Measurements from ENCODE around the gene RMND5B.

RMND5B gene

DNA sequence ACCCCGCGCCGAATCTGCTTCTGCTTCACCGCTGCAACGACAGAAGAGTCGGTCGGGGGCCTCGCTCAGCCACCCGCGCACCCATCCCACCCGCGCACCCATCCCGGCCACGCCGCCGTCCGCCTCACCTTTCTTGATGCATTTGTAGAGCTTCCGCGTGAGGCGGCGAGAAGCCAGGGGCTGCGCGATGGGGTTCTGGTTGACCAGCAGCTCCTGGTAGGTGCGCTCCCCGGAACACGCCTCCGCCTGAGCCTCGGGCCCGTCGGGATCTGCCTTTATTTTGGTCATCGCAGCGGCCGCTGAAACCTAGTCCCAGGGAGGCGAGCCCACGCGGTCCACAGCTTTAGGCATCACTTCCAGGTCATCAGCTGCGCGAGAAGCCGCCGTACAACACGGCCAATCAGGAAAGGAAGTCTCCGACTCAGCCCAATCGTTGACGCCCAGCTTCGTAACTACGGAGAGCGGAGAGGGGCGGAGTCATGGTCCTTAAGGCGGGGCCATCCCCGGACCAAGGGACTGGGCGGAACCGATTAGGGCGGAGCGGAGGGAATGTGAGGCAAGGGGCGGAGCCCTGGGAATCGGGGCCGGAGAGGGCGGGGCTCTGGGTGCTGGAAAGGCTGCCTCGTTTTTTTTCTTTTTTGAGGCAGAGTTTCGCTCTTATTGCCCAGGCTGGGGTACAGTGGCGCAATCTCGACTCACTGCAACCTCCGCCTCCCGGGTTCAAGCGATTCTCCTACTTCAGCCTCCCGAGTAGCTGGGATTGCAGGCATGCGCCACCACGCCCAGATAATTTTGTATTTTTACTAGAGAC lies 22.9 kb downstream of the RMND5B start, which contains the start of gene NHP2:
TSS of gene NHP2 (minus strand) at position 356 of the 811 bp plus-strand sequence. CDS start at position 288, 68 bp downstream.
- TF ChIP-seq, protein P1, sequence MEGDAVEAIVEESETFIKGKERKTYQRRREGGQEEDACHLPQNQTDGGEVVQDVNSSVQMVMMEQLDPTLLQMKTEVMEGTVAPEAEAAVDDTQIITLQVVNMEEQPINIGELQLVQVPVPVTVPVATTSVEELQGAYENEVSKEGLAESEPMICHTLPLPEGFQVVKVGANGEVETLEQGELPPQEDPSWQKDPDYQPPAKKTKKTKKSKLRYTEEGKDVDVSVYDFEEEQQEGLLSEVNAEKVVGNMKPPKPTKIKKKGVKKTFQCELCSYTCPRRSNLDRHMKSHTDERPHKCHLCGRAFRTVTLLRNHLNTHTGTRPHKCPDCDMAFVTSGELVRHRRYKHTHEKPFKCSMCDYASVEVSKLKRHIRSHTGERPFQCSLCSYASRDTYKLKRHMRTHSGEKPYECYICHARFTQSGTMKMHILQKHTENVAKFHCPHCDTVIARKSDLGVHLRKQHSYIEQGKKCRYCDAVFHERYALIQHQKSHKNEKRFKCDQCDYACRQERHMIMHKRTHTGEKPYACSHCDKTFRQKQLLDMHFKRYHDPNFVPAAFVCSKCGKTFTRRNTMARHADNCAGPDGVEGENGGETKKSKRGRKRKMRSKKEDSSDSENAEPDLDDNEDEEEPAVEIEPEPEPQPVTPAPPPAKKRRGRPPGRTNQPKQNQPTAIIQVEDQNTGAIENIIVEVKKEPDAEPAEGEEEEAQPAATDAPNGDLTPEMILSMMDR (IDR thresholded peaks at IDR 0.05) = no peak

DNA sequence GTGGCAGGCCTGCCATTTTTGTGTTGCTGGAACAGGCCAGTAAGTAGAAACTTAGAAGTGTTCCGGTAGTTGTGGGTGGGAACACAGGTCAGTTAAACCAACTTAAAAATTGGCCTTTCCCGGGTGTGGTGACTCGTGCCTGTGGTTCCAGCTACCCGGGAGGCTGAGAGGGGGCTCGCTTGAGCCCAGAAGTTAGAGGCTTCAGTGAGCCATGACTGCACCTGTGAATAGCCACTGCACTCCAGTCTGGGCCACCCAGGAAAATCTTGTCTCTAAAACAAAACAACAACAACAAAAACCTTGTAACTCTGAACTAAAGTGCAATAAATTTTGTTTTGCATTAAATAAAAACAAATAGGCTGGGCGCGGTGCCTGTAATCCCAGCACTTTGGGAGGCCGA lies 24.3 kb downstream of the RMND5B start:
- TF ChIP-seq, protein P1 (IDR thresholded peaks at IDR 0.05) = no peak

DNA sequence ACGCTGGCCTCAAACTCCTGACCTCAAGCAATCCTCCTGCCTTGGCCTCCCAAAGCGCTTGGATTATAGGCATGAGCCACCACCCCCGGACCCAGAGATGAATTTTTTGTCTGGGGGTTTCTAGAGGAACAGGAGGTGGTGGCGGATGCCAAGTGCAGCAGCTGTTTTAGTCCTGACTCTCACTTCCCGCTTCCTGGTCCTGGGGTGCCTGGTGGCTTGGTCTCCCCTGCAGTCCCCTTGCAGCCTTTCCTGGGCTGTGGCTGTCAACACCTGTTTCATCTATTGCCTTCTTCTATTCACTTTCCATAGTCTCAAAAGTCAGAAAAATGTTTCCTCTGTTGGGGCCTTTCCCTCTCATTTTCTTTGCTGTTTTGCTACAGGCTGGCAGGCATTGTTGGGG lies 29.4 kb downstream of the RMND5B start:
- TF ChIP-seq, protein P1 (IDR thresholded peaks at IDR 0.05) = no peak

DNA sequence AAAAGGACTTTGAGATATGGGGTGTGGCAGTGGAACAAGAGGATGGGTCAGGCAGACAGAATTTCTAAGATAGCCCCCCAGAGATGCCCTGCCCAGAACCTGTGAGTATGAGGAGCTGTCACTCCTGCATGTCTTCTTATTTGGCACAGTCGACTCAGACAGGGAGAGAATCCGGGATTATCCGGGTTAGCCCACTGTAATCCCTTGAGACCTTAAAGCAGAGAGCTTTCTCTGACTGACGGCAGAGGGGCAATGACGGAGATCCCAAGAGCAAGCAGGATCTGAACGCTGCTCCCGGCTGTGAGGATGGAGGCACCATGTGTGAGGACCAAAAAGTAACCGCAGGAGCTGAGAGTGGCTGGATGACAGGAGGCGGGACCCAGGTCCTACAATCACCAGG lies 31.7 kb downstream of the RMND5B start:
- TF ChIP-seq, protein P1 (IDR thresholded peaks at IDR 0.05) = no peak

DNA sequence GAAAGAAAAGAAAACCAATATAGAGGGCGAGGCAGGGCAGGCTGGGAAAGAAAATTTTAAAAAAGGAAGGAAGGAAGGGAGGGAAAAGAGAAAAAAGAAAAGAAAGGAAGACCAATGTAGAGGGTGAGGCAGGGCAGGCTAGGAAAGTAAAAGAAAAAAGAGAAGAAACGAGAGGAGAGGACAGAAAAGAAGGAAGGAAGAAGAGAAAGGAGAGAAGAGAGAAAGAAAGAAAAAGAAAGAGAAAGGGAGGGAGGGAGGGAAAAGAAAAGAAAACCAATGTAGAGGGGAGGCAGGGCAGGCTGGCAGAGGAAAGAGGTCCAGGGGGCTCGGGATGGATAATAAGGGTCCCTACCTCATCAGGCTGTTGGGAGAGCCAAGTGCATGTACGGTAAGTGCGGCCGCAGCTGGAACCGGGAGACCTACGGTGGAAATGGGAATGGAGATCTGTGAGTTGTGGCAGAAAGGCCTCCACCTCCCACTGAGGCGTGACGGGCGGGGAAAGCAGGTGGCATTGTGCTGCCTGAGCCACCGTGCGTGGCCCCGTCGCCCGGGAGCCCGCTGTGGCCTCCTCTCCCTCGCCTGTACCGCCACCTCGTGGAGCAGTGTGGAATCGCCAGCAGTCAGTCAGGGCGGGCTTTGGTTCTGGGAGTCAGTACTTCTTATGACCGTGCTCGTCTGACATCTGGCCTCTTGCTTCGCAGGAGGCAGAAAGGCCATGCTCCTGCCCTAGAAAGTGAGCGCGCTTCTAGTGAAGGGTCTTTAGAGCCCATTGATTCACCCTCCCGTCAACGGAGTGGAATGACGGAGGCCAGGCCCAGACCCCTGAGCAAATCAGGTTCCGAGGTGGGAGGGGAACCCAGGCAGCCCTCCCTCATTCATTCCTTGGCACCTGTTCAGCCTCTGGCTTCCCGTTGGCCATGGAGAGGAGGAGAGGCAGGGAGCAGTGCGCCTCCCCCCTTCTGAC lies 33.2 kb downstream of the RMND5B start:
- TF ChIP-seq, protein P1 (IDR thresholded peaks at IDR 0.05) = peak; percentile 98

DNA sequence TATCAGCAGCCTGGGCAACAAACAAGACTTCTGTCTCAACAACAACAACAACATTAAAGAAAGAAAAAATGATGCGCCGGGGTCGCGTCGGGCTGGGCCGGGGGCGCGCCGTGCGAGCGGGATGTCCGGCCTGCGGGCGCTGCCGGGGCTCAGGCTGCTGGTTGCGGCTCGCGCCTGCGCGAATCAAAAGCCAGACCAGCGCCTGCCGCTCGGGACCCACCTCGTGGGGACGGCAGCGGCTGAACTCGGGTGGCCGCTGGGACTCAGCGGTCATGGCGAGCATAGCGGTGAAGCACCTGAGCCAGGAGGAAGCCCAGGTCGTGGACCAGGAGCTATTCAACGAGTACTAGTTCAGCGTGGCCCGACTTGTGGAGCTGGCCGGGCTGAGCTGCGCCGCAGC lies 34.8 kb downstream of the RMND5B start:
- TF ChIP-seq, protein P1 (IDR thresholded peaks at IDR 0.05) = no peak

DNA sequence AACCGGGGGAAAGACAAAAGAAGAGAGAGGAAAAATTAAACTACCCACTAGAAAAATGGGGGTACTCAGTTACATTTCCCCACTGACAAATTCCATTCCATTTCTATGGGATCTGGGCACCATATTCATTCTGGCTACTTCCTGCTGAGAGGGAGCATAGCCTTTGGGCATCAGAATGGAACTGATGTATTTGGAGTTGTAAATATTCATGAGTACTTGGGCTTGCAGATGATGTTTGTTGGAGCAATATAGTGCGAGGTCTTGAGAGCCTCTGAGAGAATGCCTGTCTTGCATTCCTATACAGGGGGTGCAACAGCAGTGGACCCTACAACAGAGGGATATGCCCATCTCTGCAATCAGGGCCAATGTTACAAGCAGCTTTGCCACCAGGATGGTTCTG lies 39.6 kb downstream of the RMND5B start:
- TF ChIP-seq, protein P1 (IDR thresholded peaks at IDR 0.05) = no peak
